ENCODE data around the gene XRCC5.
A peak's percentile ranks its signal among the peaks of the same experiment; 100 is the strongest.
"Not testable (repeated sequence)": the region's sequence is repeated elsewhere in the genome, so short reads cannot be mapped to it uniquely, and the experiment has no call there.

Gene XRCC5

DNA sequence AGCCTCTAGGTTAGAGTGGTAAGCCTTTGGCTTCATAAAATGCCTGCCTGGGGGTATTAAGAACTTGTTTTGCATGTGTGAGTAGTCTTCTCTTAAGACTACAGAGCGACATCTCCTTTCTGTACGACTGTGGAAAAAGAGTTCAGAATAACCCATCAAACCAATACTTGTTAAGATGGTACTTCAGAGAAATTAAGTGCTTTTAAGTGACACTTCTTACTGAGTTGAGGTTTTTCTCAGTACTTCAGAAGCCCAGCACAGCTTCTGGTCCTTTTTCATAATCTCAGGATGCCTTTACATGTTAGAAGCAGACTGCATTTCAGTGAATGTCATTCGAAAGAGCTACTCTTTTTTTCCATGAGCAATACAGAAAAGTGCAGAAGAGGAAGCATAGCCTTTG lies 10.8 kb downstream of the XRCC5 start:
- no peak for DNase-seq

DNA sequence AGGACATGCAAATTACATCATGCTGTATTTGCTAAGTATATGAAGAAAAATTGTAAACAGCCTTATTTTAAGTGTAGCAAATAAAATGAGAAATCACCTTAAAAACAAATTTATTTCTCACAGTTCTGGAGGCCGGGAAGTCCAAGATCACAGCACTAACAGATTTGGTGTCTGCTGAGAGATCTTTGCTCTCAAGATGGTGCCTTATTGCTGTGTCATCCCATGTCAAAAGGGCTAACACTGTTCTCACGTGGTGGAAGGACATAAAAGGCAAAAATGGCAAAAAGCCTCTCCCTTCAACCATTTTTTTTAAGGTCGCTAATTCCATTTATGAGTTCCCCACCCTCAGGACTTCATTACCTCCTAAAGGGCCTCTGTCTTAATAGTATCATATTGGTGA lies 12.1 kb downstream of the XRCC5 start:
- DNase-seq, result no peak

DNA sequence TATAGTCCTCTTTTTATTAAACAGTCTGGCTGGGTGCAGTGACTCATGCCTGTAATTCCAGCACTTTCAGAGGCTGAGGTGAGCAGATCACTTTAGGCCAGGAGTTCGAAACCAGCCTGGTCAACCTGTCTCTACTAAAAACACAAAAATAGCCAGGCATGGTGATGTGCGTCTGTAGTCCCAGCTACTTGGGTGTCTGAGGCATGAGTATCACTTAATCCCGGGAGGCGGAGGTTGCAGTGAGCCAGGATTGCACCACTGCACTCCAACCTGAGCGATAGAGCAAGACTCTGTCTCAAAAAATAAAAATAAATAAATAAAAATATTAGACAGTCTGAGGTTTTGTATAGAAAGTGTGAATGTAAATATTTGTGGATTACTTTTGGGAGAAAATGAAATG lies 17.8 kb downstream of the XRCC5 start:
- DNase-seq, result no peak

DNA sequence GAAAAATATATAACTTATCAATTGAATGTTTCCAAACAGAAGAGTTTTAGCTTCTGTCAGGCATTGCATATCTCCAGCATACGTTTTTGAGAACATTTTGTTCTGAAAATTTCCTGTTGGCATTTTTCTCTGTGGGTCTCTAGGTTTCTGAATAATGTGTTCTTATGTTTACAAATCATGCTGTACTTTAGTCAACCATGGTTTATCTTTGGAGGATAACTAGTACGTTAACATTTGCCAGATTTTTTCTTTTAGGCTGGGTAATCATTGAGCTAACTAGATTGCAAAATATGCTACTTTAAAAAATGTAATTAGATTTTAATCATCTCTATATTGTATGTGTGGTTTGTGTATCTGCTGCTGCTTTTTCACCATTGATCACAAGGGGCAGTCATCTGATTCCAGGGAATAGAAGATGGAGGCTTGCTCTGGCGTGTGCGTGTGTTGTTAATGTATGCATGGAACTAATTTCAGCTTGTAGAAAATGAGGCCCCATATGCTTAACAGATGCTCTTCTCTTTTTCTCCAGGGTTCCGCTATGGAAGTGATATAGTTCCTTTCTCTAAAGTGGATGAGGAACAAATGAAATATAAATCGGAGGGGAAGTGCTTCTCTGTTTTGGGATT lies 21.3 kb downstream of the XRCC5 start:
- no peak for DNase-seq

DNA sequence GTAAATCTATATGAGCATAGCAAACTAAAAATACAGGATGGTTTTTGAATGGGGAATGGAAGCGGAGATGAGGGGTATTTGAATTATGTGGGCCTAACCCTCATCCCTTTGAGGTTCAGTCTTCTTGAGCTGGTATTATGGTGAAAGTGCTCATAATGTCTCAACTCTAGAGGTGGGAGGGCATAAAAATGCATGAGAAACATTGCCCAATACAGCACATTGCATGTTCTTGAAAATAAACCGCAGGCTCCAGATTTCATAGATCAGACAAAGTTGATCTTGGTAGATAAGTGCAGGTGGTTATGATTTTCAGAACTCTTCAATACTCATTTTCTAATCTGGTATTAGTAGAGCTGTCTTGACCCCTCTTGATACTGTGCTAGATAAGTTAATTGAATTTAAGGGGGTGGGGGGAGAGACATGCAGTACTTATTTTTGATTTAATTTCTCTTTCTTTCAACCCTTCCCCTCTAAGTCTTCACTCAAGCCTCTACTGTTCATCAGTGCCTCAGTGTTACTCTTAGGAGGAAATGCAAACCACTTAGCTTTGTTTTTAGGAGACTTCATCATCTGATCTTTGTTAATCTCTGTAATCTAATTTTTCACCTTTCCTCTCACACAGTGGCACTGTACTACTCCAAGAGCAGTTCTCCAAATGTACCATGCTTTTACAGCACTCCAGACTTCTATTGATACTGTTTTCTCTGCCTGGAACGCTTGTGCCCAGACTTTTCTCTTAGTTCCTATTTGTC lies 22.2 kb downstream of the XRCC5 start:
- no peak for DNase-seq

DNA sequence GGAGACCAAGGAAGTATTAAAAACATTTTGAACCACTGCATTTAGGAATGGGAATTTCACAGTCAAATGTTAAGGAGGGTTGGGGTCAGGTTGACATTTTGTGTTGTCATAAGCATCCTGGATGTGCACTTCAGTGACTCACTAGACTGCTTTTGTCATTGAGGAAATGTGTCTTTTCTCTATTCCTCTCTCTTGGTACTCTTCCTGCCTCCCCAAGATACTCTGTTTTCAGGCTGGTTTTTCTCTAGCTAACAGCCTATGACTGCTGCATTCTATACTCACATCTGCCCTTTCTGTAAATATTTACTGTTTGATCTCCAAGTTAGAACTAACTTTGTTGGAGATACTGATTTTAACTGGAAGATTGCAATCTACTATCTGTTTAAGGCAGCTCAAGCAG lies 23.4 kb downstream of the XRCC5 start:
- DNase-seq, result no peak

DNA sequence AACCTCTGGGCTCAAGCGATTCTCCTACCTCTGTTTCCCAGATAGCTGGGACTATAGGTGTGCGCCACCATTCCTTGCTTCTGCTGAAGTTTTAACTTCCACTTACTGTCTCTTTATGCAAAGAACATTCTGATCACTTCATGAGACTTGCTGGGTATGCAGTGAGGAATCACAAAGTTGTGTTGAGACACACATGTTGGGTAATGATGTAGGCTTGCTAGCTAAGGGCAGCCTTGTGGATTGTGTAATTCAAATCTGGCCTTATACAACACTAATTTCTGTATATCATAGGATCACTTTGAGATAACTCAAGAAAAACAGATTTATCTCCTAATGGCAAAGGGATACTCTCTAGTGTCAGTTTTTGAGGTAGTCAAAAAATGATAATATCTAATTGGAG lies 24.2 kb downstream of the XRCC5 start:
- no peak for DNase-seq

DNA sequence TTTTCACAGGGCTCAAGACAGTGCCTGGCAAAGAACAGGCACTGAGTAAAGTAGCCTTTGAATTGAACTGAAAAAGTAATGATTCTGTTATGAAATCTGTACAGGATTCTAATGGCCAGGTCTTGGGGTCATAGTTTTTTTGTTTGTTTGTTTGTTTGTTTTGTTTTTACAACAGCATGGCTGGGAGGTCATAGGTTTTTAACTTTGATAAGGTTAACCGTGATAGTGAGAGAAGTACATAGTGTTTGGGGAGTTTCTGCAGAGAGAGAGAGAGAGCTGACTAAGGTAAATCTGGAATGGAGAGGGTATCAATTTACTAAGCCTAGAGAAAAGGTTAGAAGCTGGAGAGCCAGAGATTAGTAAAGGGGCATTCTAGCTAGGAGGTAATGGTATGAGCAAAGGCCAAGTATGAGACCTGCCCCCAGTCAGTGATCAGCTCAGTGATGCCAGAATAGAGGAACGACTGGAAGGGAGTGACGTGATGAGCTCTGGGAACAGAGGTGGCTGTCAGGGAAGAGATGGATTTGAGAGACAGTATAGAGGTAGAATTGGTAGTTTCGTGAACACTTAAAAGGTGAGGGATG lies 25.9 kb downstream of the XRCC5 start:
- DNase-seq, result no peak

DNA sequence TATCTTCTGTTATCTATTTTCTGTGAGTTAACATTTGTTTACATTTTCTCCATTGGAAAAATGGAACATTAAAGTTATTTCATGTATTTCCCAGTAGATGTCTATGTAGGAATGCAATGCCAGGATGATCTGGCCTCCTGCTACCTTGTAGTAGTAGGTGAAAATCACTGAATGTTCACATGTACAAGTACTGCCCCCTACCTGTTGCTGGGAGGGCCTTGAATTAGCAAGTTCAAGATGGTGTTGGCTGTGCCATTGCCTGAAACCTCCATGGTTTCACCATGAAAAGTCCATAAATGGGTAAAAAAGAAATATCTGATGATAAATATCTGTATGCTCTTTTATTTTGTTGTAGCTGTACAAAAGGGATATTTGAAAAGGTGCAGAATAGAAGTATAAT lies 30.7 kb downstream of the XRCC5 start:
- DNase-seq, result peak in 1 of 2 experiments; percentile 29

DNA sequence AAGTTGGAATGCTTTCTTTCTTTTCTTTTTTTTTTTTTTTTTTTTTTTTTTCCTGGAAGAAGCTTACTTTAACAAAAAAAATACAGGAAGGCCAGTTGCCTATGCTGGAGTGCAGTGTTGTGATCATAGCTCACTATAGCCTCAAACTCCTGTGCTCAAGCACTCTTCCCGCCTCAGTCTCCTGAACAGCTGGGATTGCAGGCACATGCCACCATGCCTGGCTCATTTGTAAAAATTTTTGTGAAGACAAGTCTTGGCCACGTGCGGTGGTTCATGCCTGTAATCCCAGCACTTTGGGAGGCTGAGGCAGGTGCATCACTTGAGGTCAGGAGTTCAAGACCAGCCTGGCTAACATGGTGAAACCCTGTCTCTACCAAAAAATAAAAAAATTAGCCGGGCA lies 32.4 kb downstream of the XRCC5 start:
- not testable (repeated sequence) for DNase-seq

DNA sequence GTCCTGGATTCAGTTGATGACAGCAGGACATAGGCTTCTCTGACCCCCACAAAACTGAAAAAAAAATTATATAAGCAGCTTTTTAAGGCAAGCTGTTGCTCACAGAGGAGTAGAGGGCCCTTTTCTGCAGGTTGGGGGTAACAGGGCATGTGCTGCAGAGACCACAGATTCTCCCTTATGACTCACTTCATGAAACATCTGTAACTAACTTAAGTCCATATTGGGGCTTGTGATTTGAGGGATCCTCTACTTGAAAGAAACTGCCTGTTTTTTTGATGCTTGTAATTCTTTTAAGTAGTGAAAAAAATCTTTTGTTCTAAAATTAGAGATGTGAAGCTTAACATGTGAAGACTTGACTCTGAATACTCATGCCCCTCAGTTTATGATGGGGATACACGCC lies 33.4 kb downstream of the XRCC5 start:
- no peak for DNase-seq

DNA sequence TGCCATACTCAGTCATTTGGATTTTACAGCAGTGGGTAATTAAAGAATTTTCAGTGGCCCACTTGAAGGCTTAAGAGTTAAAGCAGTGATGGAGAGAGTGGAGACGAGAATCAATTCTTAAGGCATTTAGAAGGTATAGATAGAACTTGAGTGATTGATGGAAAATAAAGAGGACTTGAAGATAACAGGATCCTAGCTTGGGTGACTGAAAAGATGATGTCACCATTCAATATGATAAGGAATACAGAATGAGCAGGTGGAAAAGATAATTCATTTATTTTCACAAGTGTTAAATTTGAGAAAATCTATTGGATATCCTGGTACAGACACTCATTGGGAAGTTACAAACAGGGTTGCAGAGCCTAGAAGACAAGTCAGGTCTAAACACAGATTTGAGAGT lies 35.2 kb downstream of the XRCC5 start:
- DNase-seq, result no peak

DNA sequence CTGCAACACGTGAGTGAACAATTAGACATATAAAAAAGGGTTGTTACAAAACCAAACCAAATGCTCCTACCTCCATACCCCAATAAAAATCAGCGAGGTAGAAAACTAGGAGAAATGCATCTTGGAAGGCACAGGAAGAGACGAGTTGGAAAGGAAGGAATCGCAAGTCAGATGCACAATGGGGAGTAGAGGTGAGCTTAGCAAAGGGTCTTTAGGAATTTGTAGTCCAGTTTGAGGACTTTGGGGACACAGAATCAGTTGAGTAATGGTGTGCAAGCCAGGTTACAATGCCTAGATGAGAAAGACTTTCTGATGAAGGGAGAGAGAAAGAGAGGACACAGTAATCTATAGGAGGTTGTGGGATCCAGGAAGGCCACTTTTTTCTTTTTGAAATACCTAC lies 35.7 kb downstream of the XRCC5 start:
- DNase-seq, result no peak

DNA sequence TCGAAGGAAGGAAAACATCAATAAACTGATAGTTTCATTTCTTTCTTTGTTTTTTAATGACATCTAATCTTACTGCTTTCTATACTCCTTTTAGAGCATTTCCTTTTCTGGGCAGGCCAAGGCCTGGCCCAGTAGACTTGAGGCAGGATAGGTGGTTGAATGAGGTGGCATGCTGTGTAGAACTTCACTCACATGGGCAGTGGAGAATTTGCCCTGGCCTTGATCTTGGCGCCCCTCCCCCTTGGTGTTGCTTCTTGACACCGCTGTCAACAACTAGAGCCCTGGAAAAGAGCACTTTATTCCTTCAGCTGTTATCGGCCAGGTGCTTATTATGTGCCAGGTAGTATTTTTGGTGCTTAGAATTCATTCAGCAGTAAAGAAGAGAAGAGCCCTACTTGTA lies 37.4 kb downstream of the XRCC5 start:
- DNase-seq, result no peak

DNA sequence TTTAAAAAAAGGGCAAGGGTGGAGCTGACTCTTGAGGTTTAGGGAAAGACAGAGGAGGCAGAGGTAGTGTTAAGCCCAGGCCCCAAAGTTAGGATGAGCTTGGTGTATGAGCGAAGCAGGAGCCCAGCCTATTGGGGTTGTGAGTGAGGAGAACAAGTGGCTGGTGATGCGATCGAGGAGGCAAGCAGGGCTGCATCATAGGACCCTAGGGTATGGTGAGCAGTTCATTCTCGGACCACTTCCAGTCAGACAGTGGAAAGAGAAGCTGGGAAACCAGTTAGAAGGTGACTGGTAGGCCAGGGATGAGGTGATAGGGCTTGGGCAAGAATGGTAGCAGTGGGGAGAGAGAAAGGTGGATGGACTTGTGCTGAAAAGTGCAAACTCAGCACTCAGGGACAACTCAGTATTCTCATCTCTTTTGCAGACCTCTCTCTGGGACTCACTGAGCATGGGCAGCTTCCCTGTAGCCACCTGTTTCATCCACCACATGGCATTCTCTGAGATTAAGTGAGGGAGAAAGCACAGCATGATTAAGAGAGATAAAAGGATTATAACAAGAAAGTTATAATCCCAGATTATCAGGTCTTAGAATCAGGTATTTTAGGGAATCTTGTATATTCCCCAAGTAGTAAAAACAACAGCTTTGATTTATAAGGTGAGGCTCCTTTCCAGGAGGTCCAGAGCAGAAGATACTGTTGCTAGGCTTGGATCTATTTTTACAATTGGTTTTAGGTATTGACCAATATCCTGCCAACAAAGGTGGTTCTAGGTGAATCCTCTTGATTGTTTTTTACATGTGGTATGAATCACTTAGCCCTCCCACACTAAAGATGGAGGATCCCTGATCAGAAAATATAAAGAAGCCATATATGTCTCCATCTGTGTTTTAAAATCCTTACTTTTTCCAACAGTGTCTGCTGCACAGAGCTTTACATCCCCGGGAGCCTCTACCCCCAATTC lies 38.3 kb downstream of the XRCC5 start:
- DNase-seq, result no peak

DNA sequence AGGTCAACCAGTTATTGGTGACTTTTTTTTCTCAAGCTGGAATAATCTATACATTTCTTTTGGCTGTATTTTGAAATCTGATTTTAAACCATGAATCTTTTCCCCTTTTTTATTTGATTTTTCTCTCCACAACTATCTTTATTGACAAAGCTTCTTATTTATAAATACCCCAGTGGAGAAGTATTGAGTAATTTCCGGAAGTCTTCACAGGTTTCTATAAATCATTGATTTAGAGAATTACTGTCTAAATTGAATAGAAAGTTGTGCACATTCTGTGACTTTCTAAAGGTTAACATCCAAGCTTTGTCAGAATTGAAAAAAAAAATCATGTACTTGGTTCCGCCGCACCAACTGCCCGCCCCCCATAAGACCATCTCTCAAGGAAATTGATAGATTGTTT lies 39.8 kb downstream of the XRCC5 start:
- DNase-seq, result no peak

DNA sequence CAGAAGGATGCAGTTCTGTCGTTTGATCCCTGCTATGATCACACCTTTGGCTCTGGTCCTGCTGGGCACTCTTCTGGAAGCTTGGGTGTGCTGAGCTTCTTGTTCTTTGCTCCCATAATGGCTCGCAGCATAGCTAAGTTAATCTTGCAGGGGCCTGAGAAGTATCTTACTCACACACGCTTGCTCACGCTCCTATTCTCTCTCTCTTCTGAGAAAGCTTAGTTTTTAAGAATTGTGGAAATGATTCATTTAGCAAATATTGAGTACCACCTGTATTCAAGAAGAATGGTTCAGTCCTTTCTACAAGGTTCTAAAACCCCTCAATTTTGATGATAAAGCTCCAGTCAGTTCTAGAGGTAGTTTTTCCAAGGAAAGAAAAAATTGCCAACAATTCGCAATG lies 40.6 kb downstream of the XRCC5 start:
- DNase-seq, result no peak

DNA sequence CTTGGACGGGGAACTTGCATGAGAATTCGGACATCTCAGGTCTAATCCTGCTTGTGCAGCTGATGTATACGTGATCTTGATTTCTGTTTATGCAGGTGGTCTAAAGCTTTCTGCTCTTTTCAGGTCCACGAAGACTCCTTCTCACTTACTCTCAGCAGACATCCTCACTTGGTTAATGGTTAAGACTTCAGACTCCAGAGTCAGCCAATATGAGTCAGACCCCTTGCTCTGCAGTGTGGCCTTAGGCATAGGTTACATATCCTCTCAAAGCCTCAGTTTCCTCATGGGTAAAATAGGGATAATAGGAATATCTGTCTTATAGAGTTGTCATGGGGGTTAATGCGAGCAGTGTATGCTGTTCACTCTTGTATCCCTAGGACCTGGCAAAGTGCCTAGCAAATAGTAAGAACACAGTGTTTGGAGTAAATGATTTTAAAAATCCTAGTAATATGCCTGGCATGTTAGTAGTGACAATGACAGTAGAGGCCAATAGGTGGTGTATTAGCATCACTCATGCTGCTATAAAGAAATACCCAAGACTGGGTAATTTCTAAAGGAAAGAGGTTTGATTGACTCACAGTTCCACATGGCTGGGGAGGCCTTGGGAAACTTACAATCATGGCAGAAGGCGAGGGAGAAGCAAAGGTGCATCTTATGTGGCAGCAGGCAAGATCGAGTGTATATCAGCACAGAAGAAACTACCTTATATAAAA lies 42.3 kb downstream of the XRCC5 start:
- DNase-seq, result no peak

DNA sequence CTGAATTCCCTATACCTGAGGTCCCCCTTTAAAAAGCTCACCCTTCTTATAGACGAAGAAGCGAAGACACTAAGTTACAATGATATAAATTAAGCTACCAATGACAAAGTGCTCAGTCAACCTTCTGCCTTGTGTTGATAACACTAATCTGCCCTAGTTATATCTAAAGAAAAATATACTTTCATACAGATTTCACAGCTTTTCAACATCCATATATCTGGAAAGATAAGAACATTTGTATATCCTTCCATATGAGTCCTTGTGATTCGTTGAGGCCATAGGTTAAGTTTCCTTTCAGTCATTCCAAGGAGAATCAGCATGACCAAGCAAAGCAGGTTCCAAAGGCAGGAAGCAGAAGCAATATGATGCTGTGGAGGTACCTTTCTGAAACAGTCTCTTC lies 46.8 kb downstream of the XRCC5 start:
- DNase-seq, result no peak

DNA sequence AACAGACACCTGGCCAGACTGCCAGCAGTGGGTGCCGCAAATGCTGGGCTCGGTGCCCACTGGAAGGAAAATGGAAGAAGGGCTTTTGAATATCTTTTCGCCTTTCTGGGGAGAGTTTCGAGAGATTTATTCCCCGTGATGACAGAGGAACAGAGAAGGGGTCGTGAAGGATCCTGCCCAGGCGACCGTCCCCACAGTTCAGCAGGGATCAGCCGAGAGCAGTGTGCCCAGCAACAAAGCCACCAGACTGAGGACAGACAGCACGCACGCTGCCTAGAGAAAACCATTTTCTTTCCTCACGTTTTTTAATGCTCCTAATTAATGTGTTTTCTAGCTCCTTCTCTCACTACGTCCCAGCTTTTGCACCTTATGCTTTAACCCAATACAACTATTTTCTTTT lies 47.7 kb downstream of the XRCC5 start:
- DNase-seq, result no peak

DNA sequence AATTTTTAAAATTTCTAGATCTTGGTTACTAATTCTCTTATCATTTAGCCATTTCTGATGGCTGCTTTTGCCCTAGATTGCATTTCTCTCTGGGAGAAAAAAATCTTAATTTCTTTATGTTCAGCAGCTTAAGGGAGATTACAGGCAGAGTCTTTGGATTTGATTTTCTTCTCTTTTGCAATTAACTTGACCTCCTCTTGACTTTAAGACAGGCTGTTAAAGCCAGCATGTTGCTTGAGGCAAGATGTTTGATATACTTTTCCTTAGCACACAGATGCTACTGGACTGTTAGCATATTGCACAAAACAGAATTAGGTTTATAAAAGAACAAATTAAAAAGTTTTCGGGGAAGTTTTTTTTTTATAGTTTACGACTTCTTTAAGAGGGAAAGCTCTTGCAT lies 50.0 kb downstream of the XRCC5 start:
- DNase-seq, result no peak

DNA sequence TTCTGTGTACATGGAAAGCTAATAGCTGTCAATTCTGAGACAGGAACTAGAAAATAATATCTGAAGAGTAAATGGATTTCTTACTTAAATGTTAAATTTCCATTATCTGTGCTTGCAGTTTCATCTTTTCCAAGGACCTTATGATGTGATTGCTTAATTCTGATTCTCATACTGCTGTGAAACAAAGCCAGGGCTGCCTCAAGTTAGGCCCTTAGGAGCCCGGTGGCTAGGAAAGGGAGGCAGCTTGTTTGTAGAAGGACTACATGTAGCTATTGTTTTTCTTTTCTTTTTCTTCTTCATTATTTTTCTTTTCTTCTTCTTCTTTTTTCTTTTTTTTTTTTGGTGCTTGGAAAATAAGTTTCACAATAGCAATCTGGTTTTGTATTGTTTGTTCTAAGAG lies 50.5 kb downstream of the XRCC5 start:
- DNase-seq, result no peak

DNA sequence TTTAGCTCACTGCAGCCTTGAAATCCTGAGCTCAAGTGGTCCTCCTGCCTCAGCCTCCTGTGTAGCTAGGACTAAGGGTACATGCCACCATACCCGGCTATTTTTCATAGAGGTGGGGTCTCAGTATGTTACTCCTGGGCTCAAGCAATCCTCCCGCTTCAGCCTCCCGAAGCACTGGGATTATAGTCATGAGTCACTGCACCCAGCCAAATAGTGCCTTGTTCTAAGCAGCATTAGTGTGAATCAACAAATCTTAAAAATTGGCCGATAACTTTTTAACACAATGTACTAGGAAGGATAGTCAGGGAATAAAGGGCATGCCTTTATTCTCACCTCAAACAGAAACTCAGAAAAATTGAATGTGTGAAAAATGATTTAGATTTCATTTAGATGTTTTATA lies 51.6 kb downstream of the XRCC5 start:
- no peak for DNase-seq

Measured in NCI-H526 (cell line).